HCT116 (cell line): ENCODE results near the gene MEI1. TPM values are rescaled to one million over a fixed set of nuclear protein-coding genes. Genes with fewer than 3 reads are reported as not detected.

Experiments used
- ATAC-seq: fragments of 200-7000 bp; cut with Tn5 transposase; 2 replicates; pipeline ENCODE4 v1.9.1; 2020; ENCODE audit warnings: mild to moderate bottlenecking, moderate library complexity
- BruUV-seq: library from RNA; stranded (reverse); fragments of 400-500 nt; replicated peaks from 2 replicates; lab custom pipeline; 2021; lab: Mats Ljungman, UMichigan
- CTCF ChIA-PET: fragments of 300-600 bp; sonication (Branson Sonifier 250); formaldehyde crosslinking; loops from one replicate; lab custom pipeline; 2021; ENCODE audit warnings: antibody characterized with exemption; lab: Charles Lee
- POLR2A ChIA-PET: fragments of 300-600, 350-600 bp; sonication (Branson Sonifier 250); formaldehyde crosslinking; loops from one replicate; lab custom pipeline; 2021; ENCODE audit warnings: antibody characterized with exemption; lab: Charles Lee
- RAD21 ChIA-PET, 2 experiments: fragments of 300-600 bp; sonication (Branson Sonifier 250); formaldehyde crosslinking; loops; one replicate each; lab custom pipeline; 2023; ENCODE audit warnings: low total read pairs in 2 of 2; ENCODE audit not compliant: uncharacterized antibody in 2 of 2, unreplicated experiment in 2 of 2, low non-redundant PET in 1 of 2; lab: Charles Lee
- DNase-seq: peaks from one replicate; pipeline ENCODE4 v3.0.0-alpha.2; 2010; ENCODE audit warnings: low read depth, low spot score
- H2AFZ ChIP-seq: fragments of 200-600 bp; shearing (Covaris generic), sonication (generic); 2 replicates; pipeline ENCODE4 v1.6.1; 2017; ENCODE audit warnings: low read depth, mixed run types, mixed read lengths, antibody characterized with exemption, low read length; ENCODE audit not compliant: poor library complexity, severe bottlenecking
- H3K27ac ChIP-seq: 2 replicates; pipeline ENCODE4 v1.5.1; 2012; ENCODE audit warnings: low read depth, low read length
- H3K27me3 ChIP-seq: fragments of 200-600 bp; sonication (generic); 2 replicates; pipeline ENCODE4 v1.6.1; 2016; ENCODE audit warnings: mixed run types, low read length, mixed read lengths; ENCODE audit not compliant: insufficient read depth
- H3K36me3 ChIP-seq, 2 experiments: fragments of 200-500 bp in 1 of 2; fragments of 200-600 bp in 1 of 2; sonication (Bioruptor generic) in 1 of 2; sonication (generic) in 1 of 2; 2 replicates each; pipeline versions ENCODE4 v1.5.1 to v1.6.1; 2014 to 2016; ENCODE audit warnings: low read length in 2 of 2, inconsistent platforms in 1 of 2, mixed read lengths in 1 of 2, mixed run types in 1 of 2; ENCODE audit not compliant: insufficient read depth in 2 of 2, control insufficient read depth in 1 of 2
- H3K4me1 ChIP-seq, 2 experiments: fragments of 200-600 bp in 1 of 2; sonication (generic) in 1 of 2; 2 replicates each; pipeline versions ENCODE4 v1.5.1 to v1.6.1; 2012 to 2017; ENCODE audit warnings: low read length in 2 of 2, inconsistent platforms in 1 of 2, mild to moderate bottlenecking in 1 of 2, mixed read lengths in 1 of 2, mixed run types in 1 of 2, moderate library complexity in 1 of 2; ENCODE audit not compliant: insufficient read depth in 2 of 2, control insufficient read depth in 1 of 2
- H3K4me2 ChIP-seq: fragments of 200-600 bp; sonication (generic); 2 replicates; pipeline ENCODE4 v1.6.1; 2017; ENCODE audit warnings: mixed run types, low read length, mixed read lengths
- H3K4me3 ChIP-seq, 2 experiments: fragments of 200-600 bp in 1 of 2; sonication (generic) in 1 of 2; replicated peaks in 1 of 2; 2 replicates each; pipeline ENCODE4 v1.5.1; 2011 to 2016; ENCODE audit warnings: low read length in 2 of 2, control low read depth in 1 of 2, low read depth in 1 of 2, mild to moderate bottlenecking in 1 of 2, mixed read lengths in 1 of 2, mixed run types in 1 of 2
- H3K79me2 ChIP-seq: fragments of 200-600 bp; sonication (generic); 2 replicates; pipeline ENCODE4 v1.6.1; 2017; ENCODE audit warnings: mild to moderate bottlenecking, mixed run types, low read length, moderate library complexity, mixed read lengths; ENCODE audit not compliant: insufficient read depth
- H3K9ac ChIP-seq: fragments of 200-600 bp; sonication (generic); 2 replicates; pipeline ENCODE4 v1.6.1; 2016; ENCODE audit warnings: low read length, mixed read lengths
- H3K9me2 ChIP-seq: fragments of 200-600 bp; sonication (generic), shearing (Covaris generic); 2 replicates; pipeline ENCODE4 v1.6.1; 2017; ENCODE audit warnings: mixed run types, mild to moderate bottlenecking, moderate library complexity; ENCODE audit not compliant: insufficient read depth
- H3K9me3 ChIP-seq, 2 experiments: fragments of 200-500 bp in 1 of 2; fragments of 200-600 bp in 1 of 2; sonication (Bioruptor generic) in 1 of 2; sonication (generic) in 1 of 2; 2 replicates each; pipeline ENCODE4 v1.6.1; 2014 to 2017; ENCODE audit warnings: low read length in 2 of 2, mixed read lengths in 2 of 2, inconsistent platforms in 1 of 2, low read depth in 1 of 2, mild to moderate bottlenecking in 1 of 2, mixed run types in 1 of 2, moderate library complexity in 1 of 2; ENCODE audit not compliant: control insufficient read depth in 1 of 2, insufficient read depth in 1 of 2
- H4K20me1 ChIP-seq: fragments of 200-600 bp; sonication (generic), shearing (Covaris generic); 2 replicates; pipeline ENCODE4 v1.6.1; 2017; ENCODE audit warnings: mixed run types, mild to moderate bottlenecking, moderate library complexity; ENCODE audit not compliant: insufficient read depth
- ATF3 ChIP-seq: IDR thresholded peaks from 2 replicates; pipeline ENCODE4 v1.6.1; 2012
- CBX3 ChIP-seq: IDR thresholded peaks from 2 replicates; pipeline ENCODE4 v1.6.1; 2012; ENCODE audit warnings: low read depth
- CEBPB ChIP-seq: IDR thresholded peaks from 2 replicates; pipeline ENCODE4 v1.6.1; 2012; ENCODE audit warnings: low read depth
- EGR1 ChIP-seq: IDR thresholded peaks from 2 replicates; pipeline ENCODE4 v1.6.1; 2012; ENCODE audit warnings: low read depth
- EZH2 ChIP-seq: fragments of 200-600 bp; sonication (generic); IDR thresholded peaks from 2 replicates; pipeline ENCODE4 v1.6.1; 2017; ENCODE audit warnings: antibody characterized with exemption, mixed run types
- EZH2phosphoT487 ChIP-seq: fragments of 200-600 bp; IDR thresholded peaks from 2 replicates; pipeline ENCODE4 v1.6.1; 2018; ENCODE audit warnings: antibody characterized with exemption, borderline replicate concordance
- FOSL1 ChIP-seq: IDR thresholded peaks from 2 replicates; pipeline ENCODE4 v1.6.1; 2012; ENCODE audit warnings: low read depth
- JUND ChIP-seq: IDR thresholded peaks from 2 replicates; pipeline ENCODE4 v1.6.1; 2012
- POLR2A ChIP-seq: IDR thresholded peaks from 2 replicates; pipeline ENCODE4 v1.7.0; 2011; ENCODE audit warnings: borderline replicate concordance; ENCODE audit not compliant: insufficient read depth, insufficient read length; ENCODE audit errors: extremely low read depth
- POLR2AphosphoS5 ChIP-seq: IDR thresholded peaks from 2 replicates; pipeline ENCODE4 v1.6.1; 2011; ENCODE audit warnings: mild to moderate bottlenecking, low read depth, low read length, moderate library complexity
- RAD21 ChIP-seq: IDR thresholded peaks from 2 replicates; pipeline ENCODE4 v1.6.1; 2012; ENCODE audit warnings: low read depth, mild to moderate bottlenecking
- REST ChIP-seq: IDR thresholded peaks from 2 replicates; pipeline ENCODE4 v1.6.1; 2012; ENCODE audit warnings: low read depth
- SIN3A ChIP-seq: IDR thresholded peaks from 2 replicates; pipeline ENCODE4 v1.6.1; 2012; ENCODE audit warnings: low read depth
- SP1 ChIP-seq: IDR thresholded peaks from 2 replicates; pipeline ENCODE4 v1.6.1; 2012; ENCODE audit warnings: low read depth
- SRF ChIP-seq: IDR thresholded peaks from 2 replicates; pipeline ENCODE4 v1.6.1; 2012; ENCODE audit warnings: low read depth
- TCF7L2 ChIP-seq: IDR thresholded peaks from 2 replicates; pipeline ENCODE4 v1.7.0; 2011; ENCODE audit warnings: borderline replicate concordance, inconsistent platforms; ENCODE audit not compliant: insufficient read depth, insufficient read length; ENCODE audit errors: extremely low read depth
- YY1 ChIP-seq: IDR thresholded peaks from 2 replicates; pipeline ENCODE4 v1.6.1; 2011; ENCODE audit warnings: low read length, low read depth, moderate library complexity, mild to moderate bottlenecking; ENCODE audit not compliant: insufficient replicate concordance; ENCODE audit errors: extremely low read depth
- ZBTB33 ChIP-seq: IDR thresholded peaks from 2 replicates; pipeline ENCODE4 v1.6.1; 2011; ENCODE audit warnings: mild to moderate bottlenecking, low read length, moderate library complexity; ENCODE audit not compliant: insufficient replicate concordance; ENCODE audit errors: extremely low read depth
- ZFX ChIP-seq: fragments of 450-650 bp; IDR thresholded peaks from 2 replicates; pipeline ENCODE4 v1.6.1; 2017
- ZNF274 ChIP-seq: fragments of 200-500 bp; sonication (Bioruptor generic); IDR thresholded peaks from 2 replicates; pipeline ENCODE4 v1.6.1; 2014; ENCODE audit warnings: mild to moderate bottlenecking, low read depth, low read length, inconsistent platforms
- intact Hi-C: fragments of 100-400 bp; cut with micrococcal nuclease; formaldehyde crosslinking; loops from 2 replicates; pipeline ENCODE4 v1.10.0; 2022
- total RNA-seq: library from RNA; stranded (reverse); gene quantifications from one replicate; pipeline ENCODE4 v1.2.1, GENCODE V29; 2021; ENCODE audit not compliant: unreplicated experiment

Gene MEI1
- total RNA-seq, 1 experiment from 2014 or later: 0.64 TPM

GRCh38 chr22:41709341-41709740 is 10.0 kb downstream of the MEI1 start:
- intact Hi-C loops: no loop called here
- no TSS peak for BruUV-seq
- no peaks in the 10 kb centered on the region for H3K9me2 ChIP-seq
- no peak overlapping the region for H3K27ac ChIP-seq
- H4K20me1 ChIP-seq: no peaks in the 10 kb centered on the region
- H3K79me2 ChIP-seq: no peaks in the 10 kb centered on the region
- RAD21 ChIA-PET: no interaction called here
- H3K36me3 ChIP-seq: no peaks in the 10 kb centered on the region
- CTCF ChIA-PET: interaction anchor here (2.4 kb wide), 1 partner anchor 12 kb away, joined by 8 read pairs; no protein-coding TSS in a partner anchor
- POLR2A ChIA-PET: no interaction called here
- no peak overlapping the region for H3K9ac ChIP-seq
- ATAC-seq (no peak), DNase-seq (no peak)
- TF ChIP-seq RAD21: no peak
- TF ChIP-seq ZFX: no peak
- TF ChIP-seq REST: no peak
- TF ChIP-seq POLR2A: no peak
- TF ChIP-seq FOSL1: no peak
- no peak for TF ChIP-seq POLR2AphosphoS5
- no peak for TF ChIP-seq EZH2phosphoT487
- TF ChIP-seq SP1: no peak
- TF ChIP-seq ZBTB33: no peak
- TF ChIP-seq CBX3: no peak
- TF ChIP-seq SRF: no peak
- no peak for TF ChIP-seq CEBPB
- TF ChIP-seq TCF7L2: no peak
- no peak for TF ChIP-seq YY1
- no peak for TF ChIP-seq JUND
- TF ChIP-seq ATF3: no peak
- TF ChIP-seq SIN3A: no peak
- TF ChIP-seq ZNF274: no peak
- no peak for TF ChIP-seq EZH2
- no peak for TF ChIP-seq EGR1
- no peaks in the 10 kb centered on the region for H3K9me3 ChIP-seq
- no peaks in the 10 kb centered on the region for H3K27me3 ChIP-seq
- H3K4me3 ChIP-seq: no peak overlapping the region
- H3K4me2 ChIP-seq: no peak overlapping the region
- no peak overlapping the region for H2AFZ ChIP-seq
- peaks cover 9% of the 10 kb centered on the region in 2 experiments for H3K4me1 ChIP-seq
